IMR-90 (cell line): ENCODE measurements around the gene CDKAL1. TPM values are rescaled to one million over a fixed set of nuclear protein-coding genes. Genes with fewer than 3 reads are reported as not detected.

Source experiments
- ATAC-seq: fragments of 200-7000 bp; cut with Tn5 transposase; 2 replicates; pipeline ENCODE4 v1.9.1; 2020; ENCODE audit warnings: low read depth, mild to moderate bottlenecking, moderate library complexity
- BruUV-seq: library from RNA; stranded (reverse); fragments of 400-500 nt; replicated peaks from 2 replicates; lab custom pipeline; 2021; lab: Mats Ljungman, UMichigan
- CTCF ChIA-PET: fragments of 300-600 bp; formaldehyde crosslinking; extraction: SDS; loops from one replicate; lab custom pipeline; 2021; ENCODE audit warnings: antibody characterized with exemption; lab: Yijun Ruan, JAX
- POLR2A ChIA-PET: fragments of 300-600 bp; sonication (Branson Sonifier 250); formaldehyde crosslinking; loops from one replicate; lab custom pipeline; 2022; ENCODE audit warnings: antibody characterized with exemption; ENCODE audit not compliant: unreplicated experiment; lab: Charles Lee
- DNase-seq: peaks from one replicate; pipeline ENCODE4 v3.0.0; 2013
- H2AFZ ChIP-seq: replicated peaks from 2 replicates; pipeline ENCODE3; 2013; ENCODE audit warnings: low read length, mild to moderate bottlenecking; ENCODE audit not compliant: poor library complexity
- H2AK5ac ChIP-seq: 2 replicates; pipeline ENCODE4 v1.6.1; 2013; ENCODE audit warnings: low read depth, low read length, inconsistent platforms
- H2AK9ac ChIP-seq: replicated peaks from 2 replicates; pipeline ENCODE3; 2013; ENCODE audit warnings: mild to moderate bottlenecking, low read depth, low read length, moderate library complexity; ENCODE audit not compliant: poor library complexity
- H2BK120ac ChIP-seq: 2 replicates; pipeline ENCODE4 v1.6.1; 2013; ENCODE audit warnings: low read depth, low read length, inconsistent platforms
- H2BK15ac ChIP-seq: 3 replicates; pipeline ENCODE4 v1.6.1; 2013; ENCODE audit warnings: low read depth, low read length, inconsistent platforms
- H2BK20ac ChIP-seq: 2 replicates; pipeline ENCODE4 v1.6.1; 2013; ENCODE audit warnings: low read depth, mild to moderate bottlenecking, inconsistent platforms, low read length, moderate library complexity
- H2BK5ac ChIP-seq: 2 replicates; pipeline ENCODE4 v1.6.1; 2013; ENCODE audit warnings: mild to moderate bottlenecking, low read depth, low read length, inconsistent platforms; ENCODE audit not compliant: poor library complexity, severe bottlenecking
- H3K14ac ChIP-seq: replicated peaks from 2 replicates; pipeline ENCODE4 v1.6.1; 2013; ENCODE audit warnings: low read depth, low read length, inconsistent platforms
- H3K18ac ChIP-seq: 2 replicates; pipeline ENCODE4 v1.6.1; 2013; ENCODE audit warnings: low read depth, low read length, control low read depth
- H3K23ac ChIP-seq: 2 replicates; pipeline ENCODE4 v1.6.1; 2013; ENCODE audit warnings: low read depth, low read length, inconsistent platforms
- H3K27ac ChIP-seq: 2 replicates; pipeline ENCODE4 v1.5.1; 2013; ENCODE audit warnings: mild to moderate bottlenecking, control low read depth, low read length; ENCODE audit not compliant: insufficient read depth
- H3K27me3 ChIP-seq: 2 replicates; pipeline ENCODE4 v1.6.1; 2013; ENCODE audit warnings: low read length; ENCODE audit not compliant: control insufficient read depth, insufficient read depth
- H3K36me3 ChIP-seq: 2 replicates; pipeline ENCODE4 v1.6.1; 2013; ENCODE audit warnings: low read length, mixed read lengths; ENCODE audit not compliant: control insufficient read depth, insufficient read depth
- H3K4ac ChIP-seq: 2 replicates; pipeline ENCODE4 v1.6.1; 2013; ENCODE audit warnings: low read depth, low read length, inconsistent platforms
- H3K4me1 ChIP-seq: 2 replicates; pipeline ENCODE4 v1.6.1; 2013; ENCODE audit warnings: low read length, mixed read lengths; ENCODE audit not compliant: control insufficient read depth, insufficient read depth
- H3K4me2 ChIP-seq: 2 replicates; pipeline ENCODE4 v1.6.1; 2013; ENCODE audit warnings: low read depth, mild to moderate bottlenecking, control low read depth, low read length, moderate library complexity
- H3K4me3 ChIP-seq: 2 replicates; pipeline ENCODE4 v1.5.1; 2013; ENCODE audit warnings: low read depth, mild to moderate bottlenecking, control low read depth, low read length, moderate library complexity; ENCODE audit not compliant: insufficient read depth
- H3K56ac ChIP-seq: 2 replicates; pipeline ENCODE4 v1.6.1; 2013; ENCODE audit warnings: low read length, inconsistent platforms; ENCODE audit not compliant: insufficient read depth; ENCODE audit errors: extremely low read depth
- H3K79me1 ChIP-seq, 2 experiments: 2 replicates each; pipeline ENCODE4 v1.6.1; 2013; ENCODE audit warnings: low read length in 2 of 2, inconsistent platforms in 1 of 2, low read depth in 1 of 2
- H3K9ac ChIP-seq: 2 replicates; pipeline ENCODE4 v1.6.1; 2013; ENCODE audit warnings: low read depth, low read length, control low read depth
- H3K9me1 ChIP-seq: 2 replicates; pipeline ENCODE4 v1.6.1; 2013; ENCODE audit warnings: low read length, inconsistent platforms; ENCODE audit not compliant: insufficient read depth
- H3K9me3 ChIP-seq: 2 replicates; pipeline ENCODE4 v1.6.1; 2013; ENCODE audit warnings: low read length; ENCODE audit not compliant: control insufficient read depth, insufficient read depth
- H4K20me1 ChIP-seq: 2 replicates; pipeline ENCODE4 v1.6.1; 2013; ENCODE audit warnings: low read length, inconsistent platforms; ENCODE audit not compliant: insufficient read depth
- H4K5ac ChIP-seq: 2 replicates; pipeline ENCODE4 v1.6.1; 2013; ENCODE audit warnings: mild to moderate bottlenecking, low read depth, low read length, control low read depth
- H4K8ac ChIP-seq, 2 experiments: 2 replicates each; pipeline ENCODE4 v1.6.1; 2013; ENCODE audit warnings: low read depth in 2 of 2, low read length in 2 of 2, control low read depth in 1 of 2, inconsistent platforms in 1 of 2
- H4K91ac ChIP-seq: 2 replicates; pipeline ENCODE4 v1.6.1; 2013; ENCODE audit warnings: low read depth, low read length, inconsistent platforms; ENCODE audit not compliant: insufficient read depth
- BHLHE40 ChIP-seq: fragments of 150-350 bp; IDR thresholded peaks from 2 replicates; pipeline ENCODE4 v1.6.1; 2016; ENCODE audit warnings: mild to moderate bottlenecking, low read depth, low read length
- MXI1 ChIP-seq: IDR thresholded peaks from 2 replicates; pipeline ENCODE4 v1.6.1; 2012; ENCODE audit warnings: low read depth, mild to moderate bottlenecking, low read length, moderate library complexity, borderline replicate concordance
- SMC3 ChIP-seq: fragments of 150-350 bp; IDR thresholded peaks from 2 replicates; pipeline ENCODE4 v1.6.1; 2016; ENCODE audit warnings: low read depth, mild to moderate bottlenecking, antibody characterized with exemption, low read length, moderate library complexity
- WGBS, 2 experiments: methylation state at CpG; one replicate each; pipeline versions ENCODE4 v1.1.5 to v1.1.7; 2013; ENCODE audit warnings: missing lambda C conversion rate in 2 of 2; ENCODE audit not compliant: insufficient read length in 1 of 2; ENCODE audit errors: extremely low coverage in 2 of 2; 5-methylcytosine and 5-hydroxymethylcytosine counted together
- dilution Hi-C: fragments of 300-500 bp; cut with HindIII; formaldehyde crosslinking; loops from one replicate; pipeline ENCODE4 v1.14.3; 2018; ENCODE audit warnings: low sequenced_read_pairs; ENCODE audit not compliant: unreplicated experiment
- in situ Hi-C: fragments of 300-500 bp; cut with MboI; formaldehyde crosslinking; loops from 3 replicates; pipeline ENCODE4 v1.14.3; 2019; ENCODE audit warnings: low sequenced_read_pairs, inconsistent platforms, mixed read lengths
- intact Hi-C: fragments of 100-400 bp; cut with micrococcal nuclease; formaldehyde crosslinking; loops from 2 replicates; pipeline ENCODE4 v1.10.0; 2022
- polyA plus RNA-seq, 3 experiments: library from polyadenylated mRNA; depleted of rRNA; stranded (reverse); fragments of >200 nt; gene quantifications; 2 replicates each; pipeline ENCODE4 v1.2.3, GENCODE V29; 2012; ENCODE audit warnings: low replicate concordance in 1 of 3
- total RNA-seq: library from RNA; depleted of rRNA; stranded (reverse); fragments of >200 nt; gene quantifications from 2 replicates; pipeline ENCODE4 v1.2.3, GENCODE V29; 2012

CDKAL1 gene
- total and polyA plus RNA-seq, 2 of the 4 experiments (the other 2 are of a cell fraction): 3.7 to 13.1 TPM

DNA sequence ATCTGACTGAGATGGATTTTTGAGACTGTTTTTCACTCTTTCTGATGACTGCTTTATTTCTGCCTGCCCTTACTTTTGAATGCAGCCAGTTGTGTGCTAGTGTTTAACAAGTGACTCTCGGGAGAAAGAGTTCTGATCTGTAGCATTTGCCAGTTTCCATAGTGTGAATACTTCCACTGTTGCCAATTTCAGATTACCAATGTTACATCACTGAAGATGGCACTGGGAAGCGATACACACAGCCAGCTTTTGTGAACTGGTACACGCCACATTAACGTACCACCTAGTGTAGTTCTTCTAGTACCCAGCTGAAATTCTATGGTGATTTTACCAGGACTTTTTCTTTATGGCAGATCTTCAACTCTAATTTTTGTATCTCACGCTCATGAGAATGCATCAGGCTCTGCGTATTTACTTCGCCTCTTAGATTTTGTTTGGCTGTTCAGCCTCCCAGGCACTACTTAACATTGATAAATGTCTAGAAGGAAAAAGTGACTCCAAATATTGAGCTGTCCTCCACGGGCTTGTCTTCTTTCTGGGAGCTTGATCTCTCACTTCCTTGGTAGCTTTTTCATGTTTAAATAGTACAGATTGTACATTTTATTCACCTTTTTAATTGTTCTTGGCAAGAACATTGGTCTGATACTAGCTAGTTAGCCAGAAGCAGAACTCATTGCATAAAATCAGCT, 537.7 kb downstream of the CDKAL1 start:
- Histone ChIP-seq H3K4me1 (no peaks in the 10 kb centered on the region), H3K9ac (no peak overlapping the region), H4K8ac (no peak overlapping the region), H3K23ac (no peak overlapping the region), H3K56ac (no peak overlapping the region), H3K27me3 (no peaks in the 10 kb centered on the region), H3K4me3 (no peak overlapping the region), H2AFZ (no peak overlapping the region), H2AK5ac (no peak overlapping the region), H3K36me3 (no peaks in the 10 kb centered on the region), H2BK15ac (no peak overlapping the region), H3K79me1 (no peaks in the 10 kb centered on the region), H4K91ac (no peak overlapping the region), H3K27ac (no peak overlapping the region), H2BK20ac (no peak overlapping the region), H4K5ac (no peak overlapping the region), H3K9me3 (no peaks in the 10 kb centered on the region), H4K20me1 (no peaks in the 10 kb centered on the region), H3K9me1 (no peaks in the 10 kb centered on the region), H3K14ac (no peak overlapping the region), H3K18ac (no peak overlapping the region), H3K4ac (no peak overlapping the region), H2BK120ac (no peak overlapping the region), H2AK9ac (no peak overlapping the region), H2BK5ac (no peak overlapping the region), H3K4me2 (no peak overlapping the region)
- WGBS, 2 experiments: no CpG with 5 or more reads among the region's 8 CpGs
- ATAC-seq (no peak), DNase-seq (no peak)
- ChIA-PET CTCF (interaction anchor here (0.6 kb wide), 1 partner anchor 58 kb away, joined by 7 read pairs; no protein-coding TSS in a partner anchor), POLR2A (no interaction called here)
- no peak for TF ChIP-seq BHLHE40
- no peak for TF ChIP-seq MXI1
- no peak for TF ChIP-seq SMC3
- dilution Hi-C loops: no loop called here
- intact Hi-C loops: loop anchor here (5.0 kb wide), 1 partner anchor 650 kb away; no protein-coding TSS in a partner anchor
- in situ Hi-C loops: no loop called here
- no TSS peak for BruUV-seq
